Astrocyte of the spinal cord (primary cell): ENCODE measurements around the gene SLC2A9.
A peak's percentile ranks its signal among the peaks of the same experiment; 100 is the strongest.

Experiments used
- DNase-seq: peaks from one replicate; pipeline ENCODE4 v3.0.0; 2011; ENCODE audit warnings: low read depth, low spot score
- H3K4me3 ChIP-seq: 2 replicates; pipeline ENCODE4 v1.5.1; 2011; ENCODE audit warnings: low read depth, mild to moderate bottlenecking, low read length, moderate library complexity
- CTCF ChIP-seq: IDR thresholded peaks from 2 replicates; pipeline ENCODE4 v1.5.1; 2012; ENCODE audit warnings: low read depth, mild to moderate bottlenecking, low read length, inconsistent platforms
- in situ Hi-C: cut with HindIII; loops from 2 replicates; pipeline ENCODE4 v1.10.0; 2017; ENCODE audit warnings: low sequenced_read_pairs

The SLC2A9 gene

DNA sequence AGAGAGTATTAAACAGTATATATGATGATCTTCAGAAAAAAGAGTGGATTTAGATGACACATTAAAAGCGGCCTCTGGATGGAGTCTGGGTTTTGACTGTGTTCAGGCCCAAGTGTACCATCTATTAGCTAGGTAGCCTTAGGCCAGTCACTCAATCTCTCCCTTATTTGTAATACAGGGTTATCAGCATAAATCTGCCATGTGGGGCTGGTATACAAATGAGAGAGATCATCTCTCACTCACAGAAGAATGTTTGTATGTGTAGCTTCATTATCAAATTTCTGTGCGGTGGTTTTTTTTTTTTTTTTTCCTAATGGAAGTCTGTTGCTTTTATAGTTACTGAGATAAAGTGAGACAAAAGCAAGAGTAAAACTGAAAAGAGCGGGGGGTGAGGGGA is 12.7 kb downstream of the SLC2A9 start:
- no peak for TF ChIP-seq CTCF
- DNase-seq = no peak
- in situ Hi-C loops = no loop called here
- H3K4me3 ChIP-seq = no peak overlapping the region

GRCh38 chr4:10007793-10008608 is 13.3 kb downstream of the SLC2A9 start:
- no peak for TF ChIP-seq CTCF
- in situ Hi-C loops = no loop called here
- DNase-seq = peak; percentile 2
- no peak overlapping the region for H3K4me3 ChIP-seq

DNA sequence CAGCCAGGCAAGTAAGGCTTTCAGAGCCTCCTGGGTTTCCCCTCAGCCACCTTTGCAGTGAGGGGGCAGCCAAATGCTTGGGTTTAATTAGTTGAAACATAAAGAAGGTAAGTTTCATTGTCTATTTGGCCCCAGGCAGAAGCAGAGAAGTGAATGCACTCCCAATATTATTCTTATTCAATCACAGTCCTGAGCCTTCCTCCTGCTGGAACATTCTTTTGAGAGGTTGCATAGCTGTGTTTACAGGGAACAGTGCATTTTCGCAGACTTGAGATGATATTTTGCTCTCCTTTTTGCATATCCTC is 13.9 kb downstream of the SLC2A9 start:
- no peak for TF ChIP-seq CTCF
- in situ Hi-C loops = no loop called here
- DNase-seq = no peak
- H3K4me3 ChIP-seq = no peak overlapping the region

GRCh38 chr4:10006601-10007435 is 14.5 kb downstream of the SLC2A9 start:
- H3K4me3 ChIP-seq = no peak overlapping the region
- in situ Hi-C loops = no loop called here
- no peak for TF ChIP-seq CTCF
- peak; percentile 1 for DNase-seq

DNA sequence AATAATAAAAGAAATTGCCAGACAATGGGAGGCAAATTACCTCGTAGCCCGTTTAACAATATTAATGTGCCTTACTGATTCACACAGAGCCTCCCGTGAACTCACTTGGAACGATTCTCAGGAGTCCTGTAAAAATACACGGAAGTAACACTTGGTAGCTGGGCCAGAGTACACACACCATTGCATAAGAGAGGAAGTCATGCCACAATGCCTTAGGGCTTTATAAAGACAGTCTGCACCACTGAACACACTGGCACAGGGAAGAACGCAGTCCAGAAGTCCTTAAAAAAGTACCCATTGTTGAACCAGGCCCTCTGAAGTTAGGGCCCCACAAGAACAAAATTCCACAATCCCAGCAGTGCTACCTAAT is 15.1 kb downstream of the SLC2A9 start:
- DNase-seq = peak; percentile 8
- in situ Hi-C loops = no loop called here
- TF ChIP-seq CTCF = no peak
- H3K4me3 ChIP-seq = no peak overlapping the region

- no peak for TF ChIP-seq CTCF
- in situ Hi-C loops = no loop called here
- no peak for DNase-seq
- H3K4me3 ChIP-seq = no peak overlapping the region
Measured at GRCh38 chr4:10005632-10006031, 15.7 kb downstream of the SLC2A9 start.
